Activated T-cell treated with anti-CD3 and anti-CD28 coated beads for 24 hours (primary cell): ENCODE results near the gene TSPAN32.

Experiments used
- DNase-seq: peaks from one replicate; pipeline ENCODE4 v3.0.0-alpha.2; 2020; ENCODE audit warnings: low read depth

TSPAN32 gene

GRCh38 chr11:2289350-2289749 is 12.5 kb upstream of the TSPAN32 start:
- no peak for DNase-seq

- DNase-seq = no peak
These were observed 12.0 kb upstream of the TSPAN32 start for GRCh38 chr11:2289859-2290258.

- DNase-seq = no peak
These were observed 11.4 kb upstream of the TSPAN32 start for GRCh38 chr11:2290351-2290841.

- no peak for DNase-seq
These were observed 8.3 kb upstream of the TSPAN32 start for GRCh38 chr11:2293531-2293971.

- DNase-seq = no peak
These were observed 7.6 kb upstream of the TSPAN32 start for GRCh38 chr11:2293984-2294925.

GRCh38 chr11:2294926-2295290 is 6.9 kb upstream of the TSPAN32 start:
- no peak for DNase-seq

GRCh38 chr11:2295971-2296912 is 5.6 kb upstream of the TSPAN32 start:
- no peak for DNase-seq

- no peak for DNase-seq
These were observed 4.7 kb upstream of the TSPAN32 start for GRCh38 chr11:2296913-2297622.

GRCh38 chr11:2297623-2298030 is 4.2 kb upstream of the TSPAN32 start:
- DNase-seq = no peak

- DNase-seq = no peak
These were observed 3.5 kb upstream of the TSPAN32 start for GRCh38 chr11:2298131-2298794.

- no peak for DNase-seq
These were observed 2.7 kb upstream of the TSPAN32 start for GRCh38 chr11:2298795-2299761.

GRCh38 chr11:2299773-2300172 is 2.0 kb upstream of the TSPAN32 start:
- DNase-seq = no peak

- no peak for DNase-seq
These were observed 1.4 kb upstream of the TSPAN32 start for GRCh38 chr11:2300290-2300935.

- no peak for DNase-seq
These were observed 730 bp upstream of the TSPAN32 start for GRCh38 chr11:2300936-2301630.

- DNase-seq = no peak
These were observed 588 bp downstream of the TSPAN32 start for GRCh38 chr11:2302306-2302895.

- DNase-seq = no peak
These were observed 1.2 kb downstream of the TSPAN32 start for GRCh38 chr11:2302896-2303626.

- no peak for DNase-seq
These were observed 2.1 kb downstream of the TSPAN32 start for GRCh38 chr11:2303627-2304505.
